Trophoblast cell (in vitro differentiated cells and primary cell): ENCODE results near the gene CRAMP1.
"Not testable (repeated sequence)": the region's sequence is repeated elsewhere in the genome, so short reads cannot be mapped to it uniquely, and the experiment has no call there.

ENCODE experiments used
- DNase-seq, 2 donors: peaks; one replicate each; pipeline ENCODE4 v3.0.0-alpha.2; 2016
- H2AFZ ChIP-seq: 2 replicates; pipeline ENCODE4 v1.6.1; 2013; ENCODE audit warnings: low read length, moderate library complexity, mild to moderate bottlenecking; ENCODE audit not compliant: insufficient read depth, poor library complexity
- H2AK5ac ChIP-seq: 2 replicates; pipeline ENCODE4 v1.6.1; 2013; ENCODE audit warnings: mild to moderate bottlenecking, low read length
- H2BK120ac ChIP-seq: 2 replicates; pipeline ENCODE4 v1.6.1; 2013; ENCODE audit warnings: low read length, mild to moderate bottlenecking, moderate library complexity; ENCODE audit not compliant: insufficient read depth, poor library complexity
- H2BK12ac ChIP-seq: 2 replicates; pipeline ENCODE4 v1.6.1; 2013; ENCODE audit warnings: mild to moderate bottlenecking, low read length, moderate library complexity
- H2BK5ac ChIP-seq: 2 replicates; pipeline ENCODE4 v1.6.1; 2013; ENCODE audit warnings: low read length, low read depth, moderate library complexity, mild to moderate bottlenecking; ENCODE audit not compliant: poor library complexity
- H3K14ac ChIP-seq: 2 replicates; pipeline ENCODE4 v1.6.1; 2013; ENCODE audit warnings: mild to moderate bottlenecking, low read length
- H3K18ac ChIP-seq: 2 replicates; pipeline ENCODE4 v1.6.1; 2013; ENCODE audit warnings: mild to moderate bottlenecking, low read length
- H3K23ac ChIP-seq: 2 replicates; pipeline ENCODE4 v1.6.1; 2013; ENCODE audit warnings: low read length
- H3K27ac ChIP-seq: 2 replicates; pipeline ENCODE4 v1.5.1; 2013; ENCODE audit warnings: low read depth, mild to moderate bottlenecking, inconsistent platforms, low read length, moderate library complexity
- H3K27me3 ChIP-seq: 2 replicates; pipeline ENCODE4 v1.6.1; 2013; ENCODE audit warnings: inconsistent platforms, mild to moderate bottlenecking, low read length, moderate library complexity; ENCODE audit not compliant: insufficient read depth
- H3K36me3 ChIP-seq, 2 experiments: 1 replicate in 1 of 2; 2 replicates in 1 of 2; pipeline ENCODE4 v1.6.1; 2013; ENCODE audit warnings: low read length in 2 of 2, mild to moderate bottlenecking in 2 of 2, moderate library complexity in 1 of 2; ENCODE audit not compliant: insufficient read depth in 2 of 2, control insufficient read depth in 1 of 2
- H3K4ac ChIP-seq: 2 replicates; pipeline ENCODE4 v1.6.1; 2013; ENCODE audit warnings: low read depth, mild to moderate bottlenecking, low read length, moderate library complexity
- H3K4me1 ChIP-seq, 2 experiments: 1 replicate in 1 of 2; 2 replicates in 1 of 2; pipeline ENCODE4 v1.6.1; 2013; ENCODE audit warnings: low read length in 2 of 2, mild to moderate bottlenecking in 2 of 2, moderate library complexity in 1 of 2; ENCODE audit not compliant: insufficient read depth in 2 of 2, control insufficient read depth in 1 of 2
- H3K4me2 ChIP-seq: 2 replicates; pipeline ENCODE4 v1.6.1; 2013; ENCODE audit warnings: inconsistent platforms, mild to moderate bottlenecking, low read length, moderate library complexity
- H3K4me3 ChIP-seq: 2 replicates; pipeline ENCODE4 v1.5.1; 2013; ENCODE audit warnings: mild to moderate bottlenecking, low read depth, low read length, inconsistent platforms
- H3K79me1 ChIP-seq: one replicate; pipeline ENCODE4 v1.6.1; 2013; ENCODE audit warnings: low read length
- H3K79me2 ChIP-seq: 2 replicates; pipeline ENCODE4 v1.6.1; 2013; ENCODE audit warnings: low read length, mild to moderate bottlenecking; ENCODE audit not compliant: control insufficient read depth, insufficient read depth, poor library complexity
- H3K9ac ChIP-seq: 2 replicates; pipeline ENCODE4 v1.6.1; 2013; ENCODE audit warnings: mild to moderate bottlenecking, low read length
- H3K9me3 ChIP-seq: 2 replicates; pipeline ENCODE4 v1.6.1; 2013; ENCODE audit warnings: low read depth, mild to moderate bottlenecking, control low read depth, inconsistent platforms, low read length; ENCODE audit not compliant: insufficient read depth
- H4K12ac ChIP-seq: 2 replicates; pipeline ENCODE4 v1.6.1; 2013; ENCODE audit warnings: low read depth, mild to moderate bottlenecking, low read length, moderate library complexity
- H4K8ac ChIP-seq: 2 replicates; pipeline ENCODE4 v1.6.1; 2013; ENCODE audit warnings: low read depth, mild to moderate bottlenecking, low read length, moderate library complexity
- H4K91ac ChIP-seq: one replicate; pipeline ENCODE4 v1.6.1; 2013; ENCODE audit warnings: low read depth, mild to moderate bottlenecking, low read length, moderate library complexity
- WGBS: extraction: QIAGEN DNeasy Blood & Tissue Kit; methylation state at CpG from one replicate; pipeline ENCODE4 v1.1.7; 2013; ENCODE audit warnings: missing lambda C conversion rate; ENCODE audit not compliant: insufficient read length, insufficient coverage; ENCODE audit errors: extremely low coverage; 5-methylcytosine and 5-hydroxymethylcytosine counted together

The CRAMP1 gene

DNA sequence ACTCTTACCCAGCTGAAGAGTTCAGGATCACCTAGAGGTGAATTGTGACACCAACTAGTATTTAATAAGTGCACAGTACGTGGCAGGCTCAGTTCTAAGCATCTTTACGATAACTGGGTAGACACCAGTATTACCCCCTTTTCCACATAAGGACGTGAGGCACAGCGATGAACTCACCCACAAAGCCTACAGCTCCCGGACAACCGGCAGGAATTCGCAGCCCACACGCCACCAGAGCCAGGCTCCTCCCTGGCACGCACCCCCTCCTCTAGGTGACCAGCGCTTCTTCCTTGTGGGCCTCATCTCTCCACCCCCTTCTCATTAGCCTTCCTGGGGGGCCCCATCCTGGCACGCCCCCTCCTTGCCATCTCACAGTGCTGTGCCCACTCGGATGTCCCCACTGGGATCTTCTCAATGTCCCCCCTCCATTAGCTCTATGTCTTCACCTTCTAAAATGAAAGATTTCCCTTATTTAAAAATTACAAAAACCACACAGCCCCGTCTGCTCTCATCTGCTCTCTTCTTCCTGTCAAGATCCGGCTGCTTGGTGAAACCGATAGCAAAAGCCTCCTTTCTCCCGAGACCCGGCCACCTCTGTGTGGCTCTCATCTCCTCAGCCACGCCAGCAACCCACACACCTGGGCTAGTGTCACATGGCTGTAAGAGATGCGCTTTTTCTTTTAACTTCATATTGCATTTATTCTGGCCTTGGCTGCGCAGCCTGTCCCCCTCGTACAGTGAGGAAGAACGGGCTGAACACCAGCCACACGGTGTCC lies 21.0 kb upstream of the CRAMP1 start:
- Histone ChIP-seq H3K36me3 (peaks cover 10 to 23% of the 10 kb centered on the region in 2 experiments), H2BK120ac (no peak overlapping the region), H4K8ac (no peak overlapping the region), H4K91ac (no peak overlapping the region), H2BK12ac (no peak overlapping the region), H3K9ac (no peak overlapping the region), H3K18ac (no peak overlapping the region), H3K79me1 (no peaks in the 10 kb centered on the region), H3K27ac (no peak overlapping the region), H3K23ac (no peak overlapping the region), H3K14ac (no peak overlapping the region), H3K9me3 (peaks cover 3% of the 10 kb centered on the region), H3K4me2 (no peak overlapping the region), H3K27me3 (no peaks in the 10 kb centered on the region), H2AK5ac (no peak overlapping the region), H3K4ac (no peak overlapping the region), H3K4me1 (no peaks in the 10 kb centered on the region), H3K4me3 (no peak overlapping the region), H3K79me2 (no peaks in the 10 kb centered on the region), H2BK5ac (no peak overlapping the region), H4K12ac (no peak overlapping the region), H2AFZ (no peak overlapping the region)
- WGBS = no CpG with 5 or more reads among the region's 23 CpGs
- no peak for DNase-seq

DNA sequence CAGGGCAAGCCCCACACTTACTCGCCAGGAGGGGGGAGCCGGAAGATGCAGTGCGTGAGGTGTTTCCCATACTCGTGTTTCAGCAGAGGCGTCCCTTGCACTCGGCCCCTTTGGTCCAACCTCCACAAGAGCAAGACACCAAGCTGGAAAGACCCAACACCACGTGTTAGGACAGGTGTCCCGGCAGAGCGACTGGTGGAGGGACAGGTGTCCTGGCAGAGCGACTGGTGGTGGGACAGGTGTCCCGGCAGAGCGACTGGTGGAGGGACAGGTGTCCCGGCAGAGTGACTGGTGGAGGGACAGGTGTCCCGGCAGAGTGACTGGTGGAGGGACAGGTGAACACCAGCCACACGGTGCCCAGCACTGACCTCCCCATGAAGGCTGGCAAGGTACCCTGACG lies 19.7 kb upstream of the CRAMP1 start:
- no peak overlapping the region for H3K4me2 ChIP-seq
- no peak overlapping the region for H3K14ac ChIP-seq
- no peak overlapping the region for H2BK5ac ChIP-seq
- DNase-seq = no peak
- H3K4me1 ChIP-seq = no peaks in the 10 kb centered on the region
- H2BK120ac ChIP-seq = no peak overlapping the region
- H3K9ac ChIP-seq = no peak overlapping the region
- no peak overlapping the region for H4K8ac ChIP-seq
- H3K4me3 ChIP-seq = no peak overlapping the region
- no peaks in the 10 kb centered on the region for H3K27me3 ChIP-seq
- peaks cover 13 to 16% of the 10 kb centered on the region in 2 experiments for H3K36me3 ChIP-seq
- no CpG with 5 or more reads among the region's 16 CpGs for WGBS
- no peak overlapping the region for H3K27ac ChIP-seq
- H3K4ac ChIP-seq = no peak overlapping the region
- H4K91ac ChIP-seq = no peak overlapping the region
- no peak overlapping the region for H3K23ac ChIP-seq
- no peak overlapping the region for H4K12ac ChIP-seq
- H2AK5ac ChIP-seq = no peak overlapping the region
- no peak overlapping the region for H2AFZ ChIP-seq
- no peaks in the 10 kb centered on the region for H3K79me2 ChIP-seq
- H2BK12ac ChIP-seq = no peak overlapping the region
- H3K18ac ChIP-seq = no peak overlapping the region
- H3K9me3 ChIP-seq = peaks cover 6% of the 10 kb centered on the region
- no peaks in the 10 kb centered on the region for H3K79me1 ChIP-seq

DNA sequence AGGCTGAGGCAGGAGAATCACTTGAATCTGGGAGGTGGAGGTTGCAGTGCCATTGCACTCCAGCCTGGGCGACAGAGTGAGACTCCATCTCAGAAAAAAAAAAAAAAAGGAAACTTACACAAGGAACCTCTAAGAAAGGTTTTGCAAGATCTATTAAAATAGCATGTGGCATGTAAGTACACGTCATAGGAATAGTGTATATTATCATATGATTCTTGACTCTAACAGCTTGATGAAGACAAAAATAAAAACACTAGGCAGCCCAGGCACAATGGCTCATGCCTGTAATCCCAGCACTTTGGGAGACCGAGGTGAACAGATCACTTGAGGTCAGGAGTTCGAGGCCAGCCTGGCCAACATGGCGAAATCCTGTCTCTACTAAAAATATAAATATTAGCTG lies 16.6 kb upstream of the CRAMP1 start:
- not testable (repeated sequence) for H4K91ac ChIP-seq, H3K27ac ChIP-seq, H3K23ac ChIP-seq, H3K4me1 ChIP-seq, H3K36me3 ChIP-seq, H3K4me3 ChIP-seq, H4K12ac ChIP-seq, H3K27me3 ChIP-seq, DNase-seq, H3K9ac ChIP-seq, H2BK5ac ChIP-seq, H3K79me2 ChIP-seq, H3K79me1 ChIP-seq, H2AK5ac ChIP-seq, H4K8ac ChIP-seq, H2AFZ ChIP-seq, H2BK120ac ChIP-seq, H2BK12ac ChIP-seq, H3K9me3 ChIP-seq, H3K4ac ChIP-seq, H3K18ac ChIP-seq, H3K14ac ChIP-seq, H3K4me2 ChIP-seq
- no CpG with 5 or more reads among the region's 5 CpGs for WGBS

DNA sequence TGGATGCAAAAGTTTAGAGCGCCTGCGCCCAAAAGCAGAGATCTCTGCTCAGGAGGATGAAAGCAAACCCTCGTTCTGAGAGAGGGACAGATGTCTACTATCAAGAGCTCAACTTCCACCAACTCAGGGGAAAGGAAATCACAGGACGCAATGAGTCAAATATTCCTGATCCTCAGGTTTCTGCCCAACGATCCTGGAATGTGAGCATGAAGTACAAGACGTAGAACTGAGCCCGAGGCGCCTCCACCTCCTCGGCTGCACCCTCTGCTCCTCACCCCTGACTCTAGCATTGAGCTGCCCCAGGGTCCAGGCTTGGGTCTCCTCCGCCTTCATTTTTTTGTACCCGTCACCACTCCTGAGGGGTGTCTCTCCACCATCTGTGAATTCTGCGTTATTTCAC lies 15.6 kb upstream of the CRAMP1 start:
- no peak overlapping the region for H3K4me3 ChIP-seq
- no peaks in the 10 kb centered on the region for H3K79me2 ChIP-seq
- no peak overlapping the region for H2BK5ac ChIP-seq
- no peak overlapping the region for H3K4me2 ChIP-seq
- peaks cover 8% of the 10 kb centered on the region for H3K9me3 ChIP-seq
- no peak overlapping the region for H4K12ac ChIP-seq
- WGBS = no CpG with 5 or more reads among the region's 12 CpGs
- H3K27me3 ChIP-seq = no peaks in the 10 kb centered on the region
- H3K79me1 ChIP-seq = no peaks in the 10 kb centered on the region
- no peak overlapping the region for H2BK120ac ChIP-seq
- no peak overlapping the region for H3K4ac ChIP-seq
- H3K36me3 ChIP-seq = peaks cover 6 to 7% of the 10 kb centered on the region in 2 experiments
- H4K8ac ChIP-seq = no peak overlapping the region
- no peak overlapping the region for H2AK5ac ChIP-seq
- no peak overlapping the region for H2BK12ac ChIP-seq
- no peak overlapping the region for H4K91ac ChIP-seq
- peak; percentile 68 to 75 for DNase-seq
- no peak overlapping the region for H2AFZ ChIP-seq
- no peak overlapping the region for H3K23ac ChIP-seq
- no peak overlapping the region for H3K27ac ChIP-seq
- no peak overlapping the region for H3K9ac ChIP-seq
- H3K4me1 ChIP-seq = no peaks in the 10 kb centered on the region
- H3K18ac ChIP-seq = no peak overlapping the region
- H3K14ac ChIP-seq = no peak overlapping the region
